Activated naive CD4-positive, alpha-beta T cell treated with anti-CD3 and anti-CD28 coated beads, Interleukin-2, amount 10 ng/mL, durations not matched to agents 7 days and 5 days (primary cell): Measurements from ENCODE around the gene RTP1.

Source experiments
- CTCF ChIA-PET: fragments of 350-600 bp; sonication (Branson Sonifier 250); formaldehyde crosslinking; loops from one replicate; lab custom pipeline; 2021; ENCODE audit warnings: antibody characterized with exemption; lab: Charles Lee
- DNase-seq: peaks from one replicate; pipeline ENCODE4 v3.0.0-alpha.2; 2020
- H3K27ac Mint-ChIP-seq: one replicate; pipeline ENCODE4 v1.8.0; 2021; ENCODE audit warnings: mild to moderate bottlenecking, moderate library complexity, mixed read lengths
- H3K27me3 Mint-ChIP-seq: one replicate; pipeline ENCODE4 v1.8.0; 2021; ENCODE audit warnings: mild to moderate bottlenecking, mixed read lengths
- H3K36me3 Mint-ChIP-seq: one replicate; pipeline ENCODE4 v1.8.0; 2021; ENCODE audit warnings: mixed read lengths
- H3K4me1 Mint-ChIP-seq: one replicate; pipeline ENCODE4 v1.8.0; 2021; ENCODE audit warnings: mixed read lengths
- H3K4me3 Mint-ChIP-seq: one replicate; pipeline ENCODE4 v1.8.0; 2021; ENCODE audit warnings: mild to moderate bottlenecking, moderate library complexity, mixed read lengths
- H3K9me3 Mint-ChIP-seq: one replicate; pipeline ENCODE4 v1.8.0; 2021; ENCODE audit warnings: mixed read lengths

Gene RTP1

DNA sequence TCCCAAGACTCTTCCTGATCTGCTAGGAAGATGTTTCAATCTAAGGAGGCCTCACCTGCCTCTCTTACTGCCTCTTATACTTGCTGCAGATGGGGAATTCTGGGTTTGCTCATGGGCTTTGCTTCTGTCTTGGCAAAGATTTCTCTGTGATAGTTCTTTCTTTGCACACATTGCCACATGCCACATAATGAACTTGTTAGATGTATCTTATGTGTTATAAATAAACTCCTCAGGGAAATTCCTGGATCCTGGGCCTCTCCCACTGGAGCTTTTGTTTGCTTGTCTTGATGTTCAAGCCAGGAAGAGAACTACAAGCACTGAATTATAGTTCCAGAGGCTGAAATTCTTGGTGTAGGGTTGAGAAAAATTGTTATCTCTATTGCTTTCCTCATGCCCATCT is 12.2 kb downstream of the RTP1 start:
- DNase-seq = no peak
- no peaks in the 10 kb centered on the region for H3K4me1 Mint-ChIP-seq
- no peak overlapping the region for H3K27ac Mint-ChIP-seq
- H3K4me3 Mint-ChIP-seq = no peak overlapping the region
- CTCF ChIA-PET = interaction anchor here (1.0 kb wide), 1 partner anchor 360 kb away, joined by 3 read pairs; no protein-coding TSS in a partner anchor
- peaks cover 25% of the 10 kb centered on the region for H3K27me3 Mint-ChIP-seq
- no peaks in the 10 kb centered on the region for H3K9me3 Mint-ChIP-seq
- peaks cover 1% of the 10 kb centered on the region for H3K36me3 Mint-ChIP-seq

DNA sequence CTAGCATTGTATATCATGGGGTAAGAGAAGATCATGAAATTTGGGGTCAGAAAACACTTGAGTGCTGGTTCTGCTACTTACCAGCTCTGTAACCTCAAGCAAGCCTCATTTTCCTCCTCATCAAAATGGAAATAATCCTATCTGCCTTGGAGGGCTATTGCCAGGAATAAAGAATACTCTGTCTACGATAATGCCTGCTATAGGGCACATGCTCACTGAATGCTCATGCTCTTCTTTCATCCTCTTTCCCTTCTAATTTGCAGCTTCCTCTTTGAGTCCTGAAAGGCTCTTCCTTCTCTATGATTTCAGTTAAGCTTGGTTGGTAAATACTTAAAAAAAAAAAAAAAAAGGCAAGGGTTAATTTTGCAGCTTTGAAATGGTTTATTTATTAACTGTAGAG is 12.8 kb downstream of the RTP1 start:
- peaks cover 22% of the 10 kb centered on the region for H3K27me3 Mint-ChIP-seq
- no peak overlapping the region for H3K4me3 Mint-ChIP-seq
- no peak for DNase-seq
- no peak overlapping the region for H3K27ac Mint-ChIP-seq
- no peaks in the 10 kb centered on the region for H3K9me3 Mint-ChIP-seq
- H3K4me1 Mint-ChIP-seq = no peaks in the 10 kb centered on the region
- peaks cover 1% of the 10 kb centered on the region for H3K36me3 Mint-ChIP-seq
- CTCF ChIA-PET = interaction anchor here (0.6 to 1.0 kb wide), 2 partner anchors 11 to 361 kb away, joined by 3 to 4 read pairs; no protein-coding TSS in a partner anchor

DNA sequence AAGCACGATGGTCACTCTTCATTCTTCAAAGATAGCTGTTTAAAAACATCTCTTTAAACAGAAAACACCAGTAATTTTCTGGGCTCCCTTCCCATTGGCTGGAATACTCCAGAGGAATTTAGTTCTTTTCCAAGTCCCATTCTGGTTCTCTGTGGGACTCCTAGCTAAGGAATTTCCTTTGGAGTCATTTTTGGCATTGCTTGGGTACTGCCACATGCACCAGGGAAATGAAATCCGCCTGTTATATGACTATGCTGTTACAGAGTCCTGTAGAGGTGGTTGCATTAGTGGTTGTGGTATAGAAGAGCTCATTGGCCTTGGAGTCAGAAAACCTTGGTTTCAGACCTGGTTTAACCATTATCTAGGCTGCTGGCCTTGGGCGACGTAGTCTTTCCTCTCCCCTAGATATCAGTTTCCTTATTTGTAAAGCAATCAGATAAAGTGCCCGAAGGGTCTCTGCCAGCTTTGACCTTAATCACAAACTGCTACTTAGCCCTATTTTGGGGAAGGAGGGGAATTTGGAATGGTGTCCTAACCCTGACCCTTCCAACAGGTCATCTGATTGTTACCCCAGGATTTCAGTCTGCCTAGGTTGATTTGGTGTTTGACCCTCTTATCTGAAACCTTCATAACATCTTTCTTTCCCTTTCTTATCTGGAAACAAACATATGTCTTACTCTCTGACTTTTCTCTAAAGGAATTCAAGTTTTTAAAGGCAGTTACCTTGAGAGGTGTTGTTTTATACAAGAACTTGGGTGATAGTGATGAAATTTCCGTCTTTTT is 13.4 kb downstream of the RTP1 start:
- H3K4me1 Mint-ChIP-seq = no peaks in the 10 kb centered on the region
- no peak overlapping the region for H3K27ac Mint-ChIP-seq
- H3K9me3 Mint-ChIP-seq = no peaks in the 10 kb centered on the region
- no peak for DNase-seq
- CTCF ChIA-PET = interaction anchor here (0.6 to 1.0 kb wide), 3 partner anchors 10 to 362 kb away, joined by 3 to 4 read pairs (median 3); no protein-coding TSS in a partner anchor
- peaks cover 22% of the 10 kb centered on the region for H3K27me3 Mint-ChIP-seq
- no peak overlapping the region for H3K4me3 Mint-ChIP-seq
- H3K36me3 Mint-ChIP-seq = peaks cover 1% of the 10 kb centered on the region

- CTCF ChIA-PET = interaction anchor here (0.9 kb wide), 2 partner anchors 9 kb away, joined by 3 read pairs; no protein-coding TSS in a partner anchor
- DNase-seq = no peak
- H3K9me3 Mint-ChIP-seq = no peaks in the 10 kb centered on the region
Observed at GRCh38 chr3:187211532-187212195, 14.4 kb downstream of the RTP1 start.

DNA sequence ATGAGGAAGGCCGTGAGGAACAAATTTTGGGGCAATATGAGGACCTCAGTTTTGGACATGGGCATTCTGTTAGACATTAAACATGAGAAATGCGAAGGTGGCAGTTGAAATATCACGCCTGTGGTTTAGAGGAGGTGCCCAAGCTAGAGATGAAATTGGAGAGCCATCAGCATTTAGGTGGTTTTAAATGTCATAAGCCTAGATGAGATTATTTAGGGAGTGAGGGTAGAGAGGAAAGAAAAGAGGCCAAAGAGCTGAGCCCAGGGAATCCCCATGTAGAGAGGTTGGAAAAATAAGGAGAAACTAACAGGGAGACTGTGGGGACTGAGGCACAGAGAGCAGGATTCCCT is 14.9 kb downstream of the RTP1 start:
- H3K27ac Mint-ChIP-seq = no peak overlapping the region
- H3K27me3 Mint-ChIP-seq = peaks cover 17% of the 10 kb centered on the region
- no peaks in the 10 kb centered on the region for H3K4me1 Mint-ChIP-seq
- no peak overlapping the region for H3K4me3 Mint-ChIP-seq
- no peaks in the 10 kb centered on the region for H3K9me3 Mint-ChIP-seq
- CTCF ChIA-PET = interaction anchor here (0.9 kb wide), 1 partner anchor 8 kb away, joined by 3 read pairs; no protein-coding TSS in a partner anchor
- H3K36me3 Mint-ChIP-seq = peaks cover 1% of the 10 kb centered on the region
- no peak for DNase-seq

More at GRCh38 chr3:187211532-187212195, 14.4 kb downstream of the RTP1 start:
- H3K27me3 Mint-ChIP-seq = peaks cover 22% of the 10 kb centered on the region
- H3K27ac Mint-ChIP-seq = no peak overlapping the region
- peaks cover 1% of the 10 kb centered on the region for H3K36me3 Mint-ChIP-seq
- no peaks in the 10 kb centered on the region for H3K4me1 Mint-ChIP-seq
- H3K4me3 Mint-ChIP-seq = no peak overlapping the region

GRCh38 chr3:187212705-187213104 is 15.4 kb downstream of the RTP1 start:
- H3K27ac Mint-ChIP-seq = no peak overlapping the region
- DNase-seq = no peak
- H3K27me3 Mint-ChIP-seq = peaks cover 15% of the 10 kb centered on the region
- peaks cover 1% of the 10 kb centered on the region for H3K36me3 Mint-ChIP-seq
- no peaks in the 10 kb centered on the region for H3K4me1 Mint-ChIP-seq
- H3K9me3 Mint-ChIP-seq = no peaks in the 10 kb centered on the region
- CTCF ChIA-PET = interaction anchor here (0.9 kb wide), 1 partner anchor 8 kb away, joined by 3 read pairs; no protein-coding TSS in a partner anchor
- no peak overlapping the region for H3K4me3 Mint-ChIP-seq

DNA sequence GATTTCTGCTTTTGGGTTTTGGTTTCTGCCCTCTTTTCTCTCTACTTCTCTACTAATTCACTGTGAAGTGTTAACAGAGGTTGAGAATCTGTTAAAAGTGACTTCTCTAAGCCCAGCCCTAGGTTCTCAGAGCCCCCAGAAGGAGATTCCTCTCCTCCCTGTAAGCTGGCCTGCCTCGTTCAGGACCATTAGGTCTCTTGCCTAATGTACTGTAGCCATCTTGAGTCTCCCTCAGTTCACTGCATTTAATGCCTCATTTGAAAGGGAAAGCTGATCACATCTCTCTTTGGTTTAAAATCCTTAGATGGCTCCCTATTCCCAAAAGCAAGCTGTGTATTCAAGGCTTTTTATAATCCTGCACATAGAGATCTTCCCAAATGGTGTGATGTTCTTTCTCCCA is 16.3 kb downstream of the RTP1 start:
- CTCF ChIA-PET = interaction anchor here (0.6 kb wide), 1 partner anchor 362 kb away, joined by 3 read pairs; no protein-coding TSS in a partner anchor
- H3K4me1 Mint-ChIP-seq = no peaks in the 10 kb centered on the region
- H3K4me3 Mint-ChIP-seq = no peak overlapping the region
- H3K27ac Mint-ChIP-seq = no peak overlapping the region
- DNase-seq = no peak
- H3K27me3 Mint-ChIP-seq = peaks cover 22% of the 10 kb centered on the region
- no peaks in the 10 kb centered on the region for H3K9me3 Mint-ChIP-seq
- no peaks in the 10 kb centered on the region for H3K36me3 Mint-ChIP-seq

DNA sequence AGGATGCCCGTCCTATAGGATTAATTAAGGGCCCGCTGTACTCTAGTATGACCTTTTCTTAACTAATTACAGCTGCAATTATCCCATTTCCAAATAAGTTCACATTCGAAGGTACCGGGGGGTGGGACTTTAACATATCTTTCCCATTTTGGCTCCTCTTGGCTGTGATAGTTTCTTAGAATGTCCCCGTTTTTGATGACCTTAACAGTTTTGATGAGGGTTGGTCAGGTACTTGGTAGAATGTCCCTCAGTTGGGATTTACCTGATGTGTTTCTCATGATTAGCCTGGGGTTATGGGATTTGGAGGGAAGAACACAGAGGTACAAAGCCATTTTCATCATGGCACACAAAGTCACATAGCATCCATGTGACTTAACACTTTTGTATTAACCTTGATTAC is 18.2 kb downstream of the RTP1 start:
- CTCF ChIA-PET = no interaction called here
- H3K27me3 Mint-ChIP-seq = peaks cover 22% of the 10 kb centered on the region
- no peaks in the 10 kb centered on the region for H3K9me3 Mint-ChIP-seq
- H3K36me3 Mint-ChIP-seq = no peaks in the 10 kb centered on the region
- H3K4me1 Mint-ChIP-seq = no peaks in the 10 kb centered on the region
- DNase-seq = no peak
- H3K4me3 Mint-ChIP-seq = no peak overlapping the region
- H3K27ac Mint-ChIP-seq = no peak overlapping the region

DNA sequence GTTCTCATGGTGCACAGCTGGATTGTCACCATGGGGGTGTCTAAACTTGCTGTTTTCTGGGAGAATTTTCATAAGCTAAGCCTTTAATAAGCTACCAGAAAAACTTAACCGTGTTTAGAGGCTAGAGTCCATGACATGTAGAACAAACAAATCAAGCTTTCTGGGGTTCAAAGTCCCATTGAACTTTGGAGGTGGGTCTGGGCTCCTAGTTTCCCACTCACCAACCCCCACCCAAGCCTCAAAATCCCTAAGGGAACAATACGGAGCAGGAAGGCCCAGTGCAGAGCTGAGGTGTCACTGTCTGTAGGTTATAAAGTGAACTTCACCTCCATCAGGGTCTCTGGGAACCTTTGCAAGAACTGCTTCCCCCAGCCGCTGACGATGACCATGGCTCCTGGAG is 25.5 kb downstream of the RTP1 start:
- Mint-ChIP-seq H3K9me3 (no peaks in the 10 kb centered on the region), H3K4me3 (no peak overlapping the region), H3K27ac (no peak overlapping the region), H3K36me3 (no peaks in the 10 kb centered on the region), H3K27me3 (peaks cover 30% of the 10 kb centered on the region), H3K4me1 (no peaks in the 10 kb centered on the region)
- CTCF ChIA-PET = interaction anchor here (0.7 to 6.6 kb wide), 8 partner anchors 11 to 492 kb away, joined by 3 to 34 read pairs (median 3); no protein-coding TSS in a partner anchor
- DNase-seq = no peak

DNA sequence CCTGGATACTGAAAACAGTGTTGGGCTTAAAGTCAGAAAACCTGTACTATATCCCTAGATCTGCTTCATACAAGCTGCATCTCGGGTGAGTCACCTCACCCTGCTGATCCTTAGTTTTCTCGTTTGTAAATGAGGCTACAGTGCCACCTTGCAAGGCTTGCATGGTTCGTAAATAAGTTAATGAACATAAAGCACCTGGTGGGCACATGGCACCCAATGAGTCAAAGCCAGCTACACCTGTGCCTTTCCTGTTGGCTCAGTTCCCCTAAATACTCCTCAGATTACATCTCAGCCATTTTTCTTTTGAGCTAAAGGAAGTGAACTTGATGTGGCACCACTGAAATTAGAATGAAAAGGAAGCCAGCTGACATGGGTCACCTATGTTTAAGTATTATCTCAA is 26.5 kb downstream of the RTP1 start:
- Mint-ChIP-seq H3K27me3 (peaks cover 31% of the 10 kb centered on the region), H3K9me3 (no peaks in the 10 kb centered on the region), H3K4me1 (no peaks in the 10 kb centered on the region), H3K4me3 (no peak overlapping the region), H3K36me3 (no peaks in the 10 kb centered on the region), H3K27ac (no peak overlapping the region)
- DNase-seq = no peak
- CTCF ChIA-PET = interaction anchor here (0.7 to 6.6 kb wide), 5 partner anchors 20 to 456 kb away, joined by 3 to 34 read pairs (median 3); partner anchors contain the start of gene RPL39L

DNA sequence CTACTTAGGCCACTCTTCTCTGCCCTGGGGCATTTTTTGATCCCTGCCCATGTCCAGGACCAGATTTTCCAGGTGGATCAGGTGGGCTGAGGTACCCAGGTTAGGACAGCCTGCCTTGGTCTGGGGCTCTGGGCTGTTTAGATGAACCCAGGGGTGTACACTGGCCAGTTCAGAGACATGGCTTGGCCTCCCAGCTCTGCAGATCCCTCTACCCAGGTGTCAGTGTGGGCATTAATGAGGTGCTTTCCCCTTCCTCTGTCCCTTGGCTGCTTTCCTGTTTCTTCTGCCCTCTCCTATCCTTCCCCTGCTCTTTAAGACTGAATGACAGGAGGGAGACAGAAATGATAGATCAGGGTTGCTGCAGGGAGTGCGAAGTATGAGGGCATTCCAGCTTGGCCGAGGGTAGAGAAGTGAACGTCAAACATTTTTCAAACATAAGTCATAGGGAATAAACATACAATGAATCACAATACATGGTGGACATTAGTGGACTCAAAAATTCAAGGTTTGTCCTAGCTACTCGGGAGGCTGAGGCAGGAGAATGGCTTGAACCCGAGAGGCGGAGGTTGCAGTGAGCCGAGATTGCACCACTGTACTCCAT is 30.5 kb downstream of the RTP1 start:
- H3K27me3 Mint-ChIP-seq = peaks cover 31% of the 10 kb centered on the region

DNA sequence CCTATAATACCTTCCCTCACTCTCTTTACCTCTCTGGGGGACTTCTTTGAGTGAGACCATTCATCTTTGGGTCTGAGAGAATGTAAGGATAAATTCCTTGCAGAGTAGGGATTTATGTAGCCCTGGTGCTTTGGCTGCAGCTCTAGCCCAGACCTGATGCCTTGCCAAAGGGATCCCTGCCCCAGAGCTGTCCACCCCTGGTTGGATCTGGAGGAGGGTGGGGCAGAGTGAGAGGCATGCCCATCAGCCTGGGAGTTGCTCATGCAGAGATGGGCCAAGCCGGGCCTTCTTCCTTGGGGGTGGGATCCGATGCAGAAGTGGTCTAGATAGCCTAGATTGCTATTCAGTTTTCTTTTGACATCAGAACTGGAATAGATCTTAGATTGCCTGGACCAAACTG is 31.5 kb downstream of the RTP1 start:
- CTCF ChIA-PET = interaction anchor here (0.6 kb wide), 1 partner anchor 1443 kb away, joined by 4 read pairs; no protein-coding TSS in a partner anchor
- DNase-seq = no peak
- Mint-ChIP-seq H3K4me1 (no peaks in the 10 kb centered on the region), H3K36me3 (no peaks in the 10 kb centered on the region), H3K27ac (no peak overlapping the region), H3K27me3 (peaks cover 26% of the 10 kb centered on the region), H3K9me3 (no peaks in the 10 kb centered on the region), H3K4me3 (no peak overlapping the region)

More for the DNA sequence above, 30.5 kb downstream of the RTP1 start:
- DNase-seq = no peak
- CTCF ChIA-PET = interaction anchor here (0.6 kb wide), 1 partner anchor 1444 kb away, joined by 4 read pairs; no protein-coding TSS in a partner anchor
- Mint-ChIP-seq H3K9me3 (no peaks in the 10 kb centered on the region), H3K36me3 (no peaks in the 10 kb centered on the region), H3K27ac (no peak overlapping the region), H3K4me1 (no peaks in the 10 kb centered on the region), H3K4me3 (no peak overlapping the region)

DNA sequence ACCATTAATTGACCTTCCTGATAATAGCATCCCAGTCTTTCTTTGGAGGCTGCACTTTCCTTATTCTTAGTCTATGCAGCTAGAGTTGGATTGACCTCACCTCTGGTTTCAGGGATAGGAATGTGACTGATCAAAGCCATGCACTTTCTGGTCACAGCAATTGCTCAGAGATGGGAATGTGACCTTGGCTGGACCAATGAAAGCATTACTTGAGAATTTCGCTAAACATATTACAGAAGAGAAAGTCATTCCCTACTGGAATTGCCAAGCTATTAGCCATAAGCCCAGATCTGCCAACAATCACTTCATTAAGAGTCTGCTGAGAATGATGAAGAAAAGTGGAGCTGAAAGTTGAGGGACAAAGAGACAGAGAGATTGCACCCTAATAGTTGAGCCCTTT is 32.7 kb downstream of the RTP1 start:
- Mint-ChIP-seq H3K4me1 (no peaks in the 10 kb centered on the region), H3K27ac (no peak overlapping the region), H3K4me3 (no peak overlapping the region), H3K9me3 (no peaks in the 10 kb centered on the region), H3K27me3 (peaks cover 26% of the 10 kb centered on the region), H3K36me3 (no peaks in the 10 kb centered on the region)
- CTCF ChIA-PET = interaction anchor here (1.2 kb wide), 1 partner anchor 10 kb away, joined by 4 read pairs; no protein-coding TSS in a partner anchor
- DNase-seq = no peak

DNA sequence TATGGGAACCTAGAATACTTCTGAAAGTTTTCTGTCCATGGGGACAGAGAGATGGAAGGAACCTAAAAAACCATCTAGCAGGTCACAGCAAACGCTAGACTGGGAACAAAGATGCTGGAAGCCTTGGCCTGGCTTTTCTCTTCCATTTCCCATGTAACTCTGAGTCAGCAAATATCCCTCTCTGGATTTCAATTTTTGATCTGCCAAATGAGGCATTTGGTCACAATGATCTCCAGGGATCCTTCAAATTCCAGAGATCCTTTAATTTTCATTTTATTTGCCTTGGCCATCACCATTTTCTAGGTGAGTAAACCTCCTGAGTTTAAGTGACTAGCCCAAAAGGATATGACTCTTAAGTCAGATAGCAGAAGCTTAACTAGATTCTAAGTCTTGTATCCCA is 39.7 kb downstream of the RTP1 start:
- Mint-ChIP-seq H3K27ac (no peak overlapping the region), H3K4me1 (no peaks in the 10 kb centered on the region), H3K9me3 (peaks cover 3% of the 10 kb centered on the region), H3K4me3 (no peak overlapping the region), H3K36me3 (no peaks in the 10 kb centered on the region), H3K27me3 (peaks cover 3% of the 10 kb centered on the region)
- CTCF ChIA-PET = interaction anchor here (0.6 kb wide), 1 partner anchor 443 kb away, joined by 3 read pairs; no protein-coding TSS in a partner anchor
- DNase-seq = no peak
